BJ (cell line): ENCODE data around the gene ZFPL1. TPM values are rescaled to one million over a fixed set of nuclear protein-coding genes. Genes with fewer than 3 reads are reported as not detected.

Experiments
- CTCF ChIA-PET: fragments of 350-600 bp; formaldehyde crosslinking; extraction: SDS; loops from one replicate; lab custom pipeline; 2021; ENCODE audit warnings: antibody characterized with exemption, inconsistent platforms; lab: Yijun Ruan, JAX
- POLR2A ChIA-PET: fragments of 300-600 bp; sonication (Branson Sonifier 250); formaldehyde crosslinking; extraction: SDS; loops from one replicate; lab custom pipeline; 2021; ENCODE audit warnings: antibody characterized with exemption; lab: Charles Lee
- DNase-seq: peaks from one replicate; pipeline ENCODE4 v3.0.0-alpha.2; 2011; ENCODE audit warnings: low read depth
- H3K27me3 ChIP-seq: 2 replicates; pipeline ENCODE4 v1.6.0; 2011; ENCODE audit warnings: low read length; ENCODE audit not compliant: control insufficient read depth, insufficient read depth
- H3K36me3 ChIP-seq: 2 replicates; pipeline ENCODE4 v1.5.1; 2011; ENCODE audit warnings: low read length; ENCODE audit not compliant: control insufficient read depth, insufficient read depth
- H3K4me3 ChIP-seq: 2 replicates; pipeline ENCODE4 v1.5.1; 2011; ENCODE audit warnings: low read depth, mild to moderate bottlenecking, control low read depth, low read length
- polyA plus RNA-seq: library from polyadenylated mRNA; depleted of rRNA; stranded (reverse); fragments of >200 nt; gene quantifications from 2 replicates; pipeline ENCODE4 v1.2.3, GENCODE V29; 2011
- TF ChIP-seq, protein P1 (sequence below): IDR thresholded peaks from 2 replicates; pipeline ENCODE4 v1.5.1; 2011; ENCODE audit warnings: low read depth, mild to moderate bottlenecking, control low read depth, inconsistent platforms, low read length, moderate library complexity; ENCODE audit not compliant: insufficient read depth

ZFPL1 gene
- polyA plus RNA-seq, 1 experiment, result 91.8 TPM

DNA sequence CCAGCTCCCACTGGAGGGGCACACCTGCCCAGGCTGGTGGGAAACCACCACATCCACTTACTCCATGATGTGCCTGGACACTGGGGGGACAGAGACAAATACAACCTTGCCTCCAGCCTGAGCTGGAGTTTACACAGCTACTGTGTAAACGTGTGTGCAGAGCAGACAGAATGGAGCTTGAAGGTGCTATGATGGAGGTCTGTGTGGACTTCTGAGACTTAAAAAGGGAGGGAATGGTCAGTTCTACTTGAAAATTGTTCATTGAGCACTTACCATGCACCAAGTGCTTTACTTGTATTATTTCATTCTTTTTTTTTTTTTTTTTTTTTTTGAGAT, 11.4 kb upstream of the ZFPL1 start:
- CTCF ChIA-PET, result interaction anchor here (1.4 to 1.6 kb wide), 2 partner anchors 9 to 38 kb away, joined by 3 to 7 read pairs; no protein-coding TSS in a partner anchor
- TF ChIP-seq, protein P1, sequence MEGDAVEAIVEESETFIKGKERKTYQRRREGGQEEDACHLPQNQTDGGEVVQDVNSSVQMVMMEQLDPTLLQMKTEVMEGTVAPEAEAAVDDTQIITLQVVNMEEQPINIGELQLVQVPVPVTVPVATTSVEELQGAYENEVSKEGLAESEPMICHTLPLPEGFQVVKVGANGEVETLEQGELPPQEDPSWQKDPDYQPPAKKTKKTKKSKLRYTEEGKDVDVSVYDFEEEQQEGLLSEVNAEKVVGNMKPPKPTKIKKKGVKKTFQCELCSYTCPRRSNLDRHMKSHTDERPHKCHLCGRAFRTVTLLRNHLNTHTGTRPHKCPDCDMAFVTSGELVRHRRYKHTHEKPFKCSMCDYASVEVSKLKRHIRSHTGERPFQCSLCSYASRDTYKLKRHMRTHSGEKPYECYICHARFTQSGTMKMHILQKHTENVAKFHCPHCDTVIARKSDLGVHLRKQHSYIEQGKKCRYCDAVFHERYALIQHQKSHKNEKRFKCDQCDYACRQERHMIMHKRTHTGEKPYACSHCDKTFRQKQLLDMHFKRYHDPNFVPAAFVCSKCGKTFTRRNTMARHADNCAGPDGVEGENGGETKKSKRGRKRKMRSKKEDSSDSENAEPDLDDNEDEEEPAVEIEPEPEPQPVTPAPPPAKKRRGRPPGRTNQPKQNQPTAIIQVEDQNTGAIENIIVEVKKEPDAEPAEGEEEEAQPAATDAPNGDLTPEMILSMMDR, result no peak
- POLR2A ChIA-PET, result no interaction called here
- H3K27me3 ChIP-seq, result no peaks in the 10 kb centered on the region
- no peak for DNase-seq
- no peaks in the 10 kb centered on the region for H3K36me3 ChIP-seq
- H3K4me3 ChIP-seq, result no peak overlapping the region

GRCh38 chr11:65077451-65077850, 6.6 kb upstream of the ZFPL1 start:
- no peak for DNase-seq
- Histone ChIP-seq H3K36me3 (no peaks in the 10 kb centered on the region), H3K27me3 (no peaks in the 10 kb centered on the region), H3K4me3 (no peak overlapping the region)
- ChIA-PET CTCF (interaction anchor here (1.1 to 2.1 kb wide), 3 partner anchors 28 to 65 kb away, joined by 3 to 7 read pairs (median 3); partner anchors contain the start of gene ARL2), POLR2A (no interaction called here)
- TF ChIP-seq, protein P1, result no peak

DNA sequence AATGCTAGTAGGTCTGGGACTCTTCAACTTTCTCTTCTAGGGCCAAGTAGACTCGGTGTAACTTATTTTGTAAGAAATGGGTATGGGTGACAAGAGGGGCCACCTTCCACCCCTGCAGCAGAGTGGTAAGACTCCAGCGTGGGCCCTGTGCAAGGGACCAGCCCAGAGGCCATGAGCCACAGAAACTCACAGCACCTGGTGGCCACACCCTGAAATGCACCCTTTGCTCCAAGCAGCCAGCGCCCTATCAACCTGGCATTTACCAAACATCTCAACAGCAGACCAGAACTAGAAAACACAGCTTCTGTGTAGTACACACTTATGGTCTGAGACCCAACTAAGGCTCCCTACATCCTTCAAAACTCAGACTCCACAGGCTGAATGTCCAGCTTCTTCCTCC, 5.9 kb upstream of the ZFPL1 start:
- Histone ChIP-seq H3K36me3 (no peaks in the 10 kb centered on the region), H3K4me3 (no peak overlapping the region), H3K27me3 (no peaks in the 10 kb centered on the region)
- TF ChIP-seq, protein P1, result peak; percentile 59
- POLR2A ChIA-PET, result no interaction called here
- CTCF ChIA-PET, result interaction anchor here (1.1 to 2.1 kb wide), 2 partner anchors 64 to 65 kb away, joined by 3 to 7 read pairs; partner anchors contain the start of gene ARL2
- DNase-seq, result no peak

DNA sequence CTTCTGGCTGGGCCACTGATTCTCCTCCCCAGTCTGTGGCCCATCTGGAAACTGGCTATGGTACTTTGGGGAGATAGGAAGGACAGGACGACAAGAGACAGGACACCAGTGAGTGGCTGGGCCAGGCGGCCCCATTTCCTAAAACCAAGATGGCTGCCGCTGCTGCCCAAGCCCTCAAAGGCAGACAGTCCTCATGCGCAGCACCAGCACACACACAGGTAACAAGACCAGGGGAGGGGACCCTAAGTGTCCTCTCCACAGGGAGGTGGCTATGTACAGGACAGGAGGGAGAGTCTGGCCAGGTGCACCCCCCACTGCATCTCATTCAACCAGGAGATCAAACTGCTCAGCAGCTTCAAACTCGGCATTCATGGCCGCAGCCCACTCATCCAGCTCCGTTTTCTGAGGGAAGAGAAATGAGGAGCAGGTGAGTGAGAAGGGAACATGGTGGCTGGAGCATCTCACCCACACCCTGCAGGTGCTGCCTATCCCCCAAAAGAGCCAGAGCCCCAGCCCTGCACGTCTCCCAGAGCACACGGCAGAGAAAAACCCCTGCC, 5.2 kb upstream of the ZFPL1 start:
- TF ChIP-seq, protein P1, result no peak
- Histone ChIP-seq H3K4me3 (no peak overlapping the region), H3K36me3 (no peaks in the 10 kb centered on the region), H3K27me3 (no peaks in the 10 kb centered on the region)
- POLR2A ChIA-PET, result no interaction called here
- DNase-seq, result no peak
- CTCF ChIA-PET, result interaction anchor here (0.6 kb wide), 1 partner anchor 27 kb away, joined by 4 read pairs; no protein-coding TSS in a partner anchor

DNA sequence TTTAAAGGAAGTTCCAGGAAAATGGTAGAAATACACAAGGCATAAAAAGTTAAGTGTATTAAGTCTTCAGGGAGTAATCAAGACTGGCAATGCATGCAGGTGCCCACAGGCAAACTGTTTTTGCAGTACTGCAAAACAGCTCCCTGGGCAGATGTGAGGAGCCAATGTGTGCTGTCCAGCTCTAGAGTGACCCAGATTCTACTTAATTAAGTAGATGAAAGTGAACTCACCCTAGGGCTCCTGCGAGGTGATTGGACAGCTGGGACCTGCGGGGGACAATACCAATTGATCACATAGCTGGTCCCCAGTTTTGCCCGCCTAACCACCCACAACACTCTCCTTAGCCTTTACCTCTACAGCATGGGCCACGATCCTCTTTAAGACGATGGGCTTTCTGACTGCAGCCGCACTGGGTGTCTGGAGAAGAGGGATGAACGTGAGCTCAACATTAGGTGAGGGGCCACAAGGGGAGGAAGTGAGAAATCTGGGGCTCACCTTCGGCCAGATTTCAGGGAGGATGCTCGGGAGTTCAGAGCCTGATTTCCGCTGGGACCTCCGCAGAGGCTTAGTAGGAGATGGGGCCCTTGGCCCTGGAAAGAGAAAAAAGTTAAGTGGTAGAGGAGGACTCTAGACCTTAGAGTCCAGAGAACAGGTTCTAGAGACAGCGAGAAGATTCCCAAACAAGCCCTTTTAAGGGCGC, 738 bp upstream of the ZFPL1 start:
- peak overlapping the region; percentile 50 for H3K4me3 ChIP-seq
- POLR2A ChIA-PET, result no interaction called here
- TF ChIP-seq, protein P1, result no peak
- peaks cover 21% of the 10 kb centered on the region for H3K36me3 ChIP-seq
- DNase-seq, result no peak
- no peaks in the 10 kb centered on the region for H3K27me3 ChIP-seq
- CTCF ChIA-PET, result interaction anchor here (1.1 to 1.8 kb wide), 3 partner anchors 27 to 69 kb away, joined by 3 to 5 read pairs (median 4); partner anchors contain the start of gene ARL2
